NCI-H146 treated with DMSO at 0.1 percent for 48 hours (cell line): ENCODE results near the gene PLCZ1.
"Not testable (repeated sequence)": the region's sequence is repeated elsewhere in the genome, so short reads cannot be mapped to it uniquely, and the experiment has no call there.

Source experiments
- DNase-seq: peaks from one replicate; lab custom pipeline; 2025; ENCODE audit not compliant: unreplicated experiment; lab: John Stamatoyannopoulos, UW

PLCZ1 gene, protein sequence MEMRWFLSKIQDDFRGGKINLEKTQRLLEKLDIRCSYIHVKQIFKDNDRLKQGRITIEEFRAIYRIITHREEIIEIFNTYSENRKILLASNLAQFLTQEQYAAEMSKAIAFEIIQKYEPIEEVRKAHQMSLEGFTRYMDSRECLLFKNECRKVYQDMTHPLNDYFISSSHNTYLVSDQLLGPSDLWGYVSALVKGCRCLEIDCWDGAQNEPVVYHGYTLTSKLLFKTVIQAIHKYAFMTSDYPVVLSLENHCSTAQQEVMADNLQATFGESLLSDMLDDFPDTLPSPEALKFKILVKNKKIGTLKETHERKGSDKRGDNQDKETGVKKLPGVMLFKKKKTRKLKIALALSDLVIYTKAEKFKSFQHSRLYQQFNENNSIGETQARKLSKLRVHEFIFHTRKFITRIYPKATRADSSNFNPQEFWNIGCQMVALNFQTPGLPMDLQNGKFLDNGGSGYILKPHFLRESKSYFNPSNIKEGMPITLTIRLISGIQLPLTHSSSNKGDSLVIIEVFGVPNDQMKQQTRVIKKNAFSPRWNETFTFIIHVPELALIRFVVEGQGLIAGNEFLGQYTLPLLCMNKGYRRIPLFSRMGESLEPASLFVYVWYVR

DNA sequence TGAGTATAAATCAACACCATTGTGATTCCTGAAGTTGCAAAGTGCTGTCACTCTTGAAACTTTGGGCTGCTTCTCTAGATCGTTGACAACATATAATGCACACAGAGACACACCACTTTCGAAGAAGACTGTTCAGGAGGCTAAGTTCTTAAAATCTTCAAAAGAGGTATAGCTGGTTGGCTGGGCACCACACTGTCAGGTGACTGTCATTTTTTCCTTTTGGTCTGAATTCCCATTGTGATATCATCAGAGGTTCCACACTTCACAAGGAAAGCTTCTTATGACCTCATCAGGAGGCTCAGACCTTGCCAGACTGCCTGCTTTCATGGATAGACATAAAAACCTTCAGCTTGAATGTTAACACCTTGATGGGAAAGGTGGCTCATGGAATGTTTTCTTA is at the start of gene PLCZ1, which contains the start of gene CAPZA3:
Gene PLCZ1, minus strand, starts transcription at position 194 of the 400 bp plus-strand sequence. CDS start 641 bp downstream, outside the sequence.
Gene CAPZA3, plus strand, starts transcription at position 301 of the 400 bp plus-strand sequence. CDS start 150 bp downstream, outside the sequence.
- DNase-seq: no peak

GRCh38 chr12:18785465-18785864 is 47.7 kb upstream of the PLCZ1 start:
- DNase-seq: not testable (repeated sequence)

DNA sequence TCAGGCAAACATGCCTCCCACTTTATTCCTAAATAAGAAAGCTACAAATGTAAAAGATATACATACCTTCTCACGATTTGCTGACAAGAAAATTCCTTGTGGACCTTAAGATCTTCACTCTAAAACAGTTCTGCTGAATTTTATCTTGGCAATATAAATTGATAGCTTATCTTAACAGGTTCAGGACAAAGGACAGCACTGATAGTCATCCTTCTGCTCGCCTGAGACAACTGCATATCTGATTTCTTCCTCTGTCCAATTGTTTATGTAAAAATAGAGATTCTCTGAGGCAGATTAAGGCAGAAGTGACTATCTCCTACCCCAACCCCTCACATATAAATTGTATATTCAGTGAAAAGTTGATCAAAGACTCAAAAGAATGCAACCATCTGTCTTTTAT is 45.0 kb upstream of the PLCZ1 start:
- no peak for DNase-seq

DNA sequence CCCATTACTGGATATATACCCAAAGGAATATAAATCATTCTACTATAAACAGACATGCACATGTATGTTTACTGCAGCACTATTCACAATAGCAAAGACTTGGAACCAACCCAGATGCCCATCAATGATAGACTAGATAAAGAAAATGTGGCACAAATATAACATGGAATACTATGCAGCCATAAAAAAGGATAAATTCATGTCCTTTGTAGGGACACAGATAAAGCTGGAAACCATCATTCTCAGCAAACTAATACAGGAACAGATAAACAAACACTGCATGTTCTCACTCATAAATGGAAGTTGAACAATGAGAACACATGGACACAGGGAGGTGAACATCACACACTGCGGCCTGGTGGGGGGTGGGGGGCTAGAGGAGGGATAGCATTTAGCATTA is 28.7 kb upstream of the PLCZ1 start:
- not testable (repeated sequence) for DNase-seq

DNA sequence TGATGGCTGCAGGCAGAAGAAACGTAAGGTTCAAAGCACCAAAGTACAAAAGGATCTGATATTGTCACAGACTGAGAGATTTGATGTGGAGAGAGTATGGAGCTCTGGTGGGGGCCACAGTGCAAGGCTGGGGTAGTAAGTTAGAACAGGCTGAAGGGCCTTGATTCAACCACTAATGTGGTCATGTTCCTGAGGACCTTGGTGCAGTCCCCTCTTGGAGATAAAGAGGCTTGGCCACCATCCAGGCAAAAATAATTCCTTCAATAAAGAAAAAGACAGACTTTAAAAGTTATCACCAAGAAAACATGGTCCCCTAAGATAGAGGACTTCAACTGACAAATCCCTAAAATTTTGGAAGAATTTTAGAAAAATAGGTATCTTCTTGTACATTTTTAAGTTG is 17.5 kb upstream of the PLCZ1 start:
- no peak for DNase-seq

DNA sequence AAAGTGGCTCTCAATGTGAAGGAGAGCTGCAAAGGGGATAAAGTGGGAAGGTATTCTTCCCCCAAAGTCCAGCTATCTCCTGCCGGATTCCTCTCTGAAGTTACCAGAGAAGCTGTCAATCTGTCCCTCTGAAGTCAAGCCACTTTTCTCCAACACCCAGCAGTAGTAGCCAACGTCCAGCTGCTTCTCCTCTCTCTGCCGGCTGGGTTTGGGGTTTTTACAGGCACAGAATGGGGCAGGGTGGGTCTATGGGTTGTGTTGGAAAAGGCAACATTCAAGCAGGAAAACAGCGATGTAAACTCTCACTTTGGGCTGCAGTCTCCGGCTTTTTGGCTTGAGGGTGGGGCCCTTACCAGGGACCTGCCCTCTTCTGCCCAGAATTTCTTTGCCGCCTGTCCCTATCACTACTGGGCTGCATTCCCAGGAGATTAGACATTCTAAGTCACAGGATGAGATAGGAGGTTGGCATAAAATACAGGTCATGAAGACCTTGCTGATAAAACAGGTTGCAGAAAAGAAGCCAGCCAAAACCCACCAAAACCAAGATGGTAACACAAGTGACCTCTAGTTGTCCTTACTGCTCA is 16.4 kb upstream of the PLCZ1 start:
- no peak for DNase-seq

DNA sequence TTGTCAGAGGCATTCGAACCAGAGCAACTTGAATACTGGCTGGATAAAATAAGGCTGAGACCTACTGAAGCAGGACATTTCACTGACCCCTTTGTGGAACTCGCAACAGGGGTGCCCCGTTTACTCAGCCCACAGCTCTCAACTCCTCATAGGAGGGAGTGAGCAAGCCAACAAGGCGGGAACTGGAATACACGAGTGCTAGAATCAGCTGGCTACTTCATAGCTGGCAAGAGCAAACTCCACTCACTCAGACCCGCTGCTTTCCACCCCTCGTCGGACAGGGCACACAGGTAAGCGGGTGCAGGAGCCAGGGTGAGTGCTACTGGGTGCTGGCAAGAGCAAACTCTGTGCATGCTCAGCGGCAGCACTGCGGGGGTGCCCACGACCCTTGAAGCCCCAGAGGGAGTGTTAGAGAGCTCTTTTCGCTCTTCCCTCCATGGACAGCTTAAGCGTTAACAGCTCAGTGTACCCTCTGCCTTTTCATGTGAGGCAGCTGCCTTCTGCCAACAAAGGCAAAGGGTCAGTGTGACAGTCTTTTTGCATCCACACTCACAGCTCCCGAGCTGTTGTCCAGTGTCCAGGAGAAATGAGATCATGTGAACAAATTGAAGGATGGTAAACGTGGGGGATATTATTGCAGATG is 15.8 kb upstream of the PLCZ1 start:
- DNase-seq: no peak

GRCh38 chr12:18752947-18753346 is 15.1 kb upstream of the PLCZ1 start:
- no peak for DNase-seq

DNA sequence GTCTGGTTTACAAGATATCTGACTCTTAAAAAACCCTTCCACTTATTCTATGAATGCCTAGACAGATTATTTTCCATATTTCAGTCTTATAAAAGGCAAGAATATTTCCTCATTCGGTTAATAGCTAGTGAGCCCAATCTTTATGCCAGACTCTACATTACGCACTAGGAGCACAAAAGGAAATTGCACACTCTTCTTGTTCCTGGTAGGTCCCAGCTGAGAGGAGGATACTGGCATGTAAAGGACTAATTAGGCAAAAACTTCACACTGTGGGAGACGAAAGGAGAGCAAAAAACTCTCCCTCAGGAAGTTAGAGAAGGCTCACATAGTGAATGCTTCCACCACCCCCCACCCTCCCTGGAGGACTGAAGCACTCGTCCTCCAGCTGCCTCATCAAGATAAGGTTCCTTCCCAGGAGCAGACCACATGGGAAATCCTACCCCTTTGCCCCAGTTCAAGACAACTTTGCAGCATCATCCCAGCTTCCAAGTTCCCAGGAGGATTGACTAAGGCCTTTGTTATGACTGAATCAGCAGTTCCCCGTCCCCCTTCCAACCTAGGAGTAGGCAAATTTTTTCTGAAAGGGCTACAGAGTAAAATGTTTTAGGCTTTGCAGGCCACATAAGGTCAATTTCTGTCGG is 14.6 kb upstream of the PLCZ1 start:
- DNase-seq: no peak

DNA sequence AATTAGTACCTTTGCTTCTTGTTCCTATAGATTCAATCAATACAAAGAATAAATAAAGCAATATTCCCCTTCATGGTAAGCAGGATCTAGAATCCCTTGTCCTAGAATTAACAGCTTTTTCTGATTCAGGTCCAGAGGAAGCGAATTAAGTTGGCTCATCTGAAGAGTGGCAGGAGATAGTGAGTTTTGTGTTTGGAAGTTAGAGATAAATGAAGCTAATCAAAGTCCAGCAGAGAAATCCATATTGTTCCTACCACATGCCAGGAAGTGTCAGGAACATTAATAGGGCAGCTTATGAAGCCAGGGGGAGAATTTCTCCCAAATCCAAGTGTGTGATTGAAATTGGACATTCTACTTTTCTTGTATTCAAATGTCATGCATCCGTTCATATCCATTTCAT is 14.1 kb upstream of the PLCZ1 start:
- DNase-seq: no peak

- DNase-seq: no peak
Measured at GRCh38 chr12:18750085-18750484, 12.3 kb upstream of the PLCZ1 start.

DNA sequence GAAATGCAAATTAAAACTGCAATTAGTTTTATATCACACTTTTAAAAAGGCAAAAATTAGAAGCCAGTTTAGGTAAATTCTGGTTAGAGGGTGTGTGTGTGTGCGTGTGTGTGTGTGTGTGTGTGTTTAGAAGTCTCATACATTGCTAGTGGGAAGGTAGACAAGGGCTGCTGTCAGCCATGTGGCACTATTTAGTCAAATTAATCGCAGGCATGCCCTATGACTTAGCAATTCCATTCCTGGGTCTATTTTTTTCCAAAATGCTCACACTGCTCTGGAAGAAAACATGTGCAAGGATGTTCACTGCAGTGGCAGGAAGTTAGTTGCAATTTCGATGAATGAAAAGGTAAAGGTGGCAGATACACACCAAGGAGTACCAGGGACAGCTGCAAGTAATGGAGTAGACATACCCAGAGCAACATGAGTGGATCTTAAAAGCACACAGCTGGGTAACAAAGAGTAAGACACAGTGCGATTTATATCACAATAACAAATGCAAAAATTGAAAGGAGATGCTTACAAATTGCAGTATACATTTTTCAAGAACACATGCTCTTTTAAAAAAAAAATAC is 11.7 kb upstream of the PLCZ1 start:
- DNase-seq: no peak

- DNase-seq: no peak
Measured at GRCh38 chr12:18747895-18748294, 10.1 kb upstream of the PLCZ1 start.

DNA sequence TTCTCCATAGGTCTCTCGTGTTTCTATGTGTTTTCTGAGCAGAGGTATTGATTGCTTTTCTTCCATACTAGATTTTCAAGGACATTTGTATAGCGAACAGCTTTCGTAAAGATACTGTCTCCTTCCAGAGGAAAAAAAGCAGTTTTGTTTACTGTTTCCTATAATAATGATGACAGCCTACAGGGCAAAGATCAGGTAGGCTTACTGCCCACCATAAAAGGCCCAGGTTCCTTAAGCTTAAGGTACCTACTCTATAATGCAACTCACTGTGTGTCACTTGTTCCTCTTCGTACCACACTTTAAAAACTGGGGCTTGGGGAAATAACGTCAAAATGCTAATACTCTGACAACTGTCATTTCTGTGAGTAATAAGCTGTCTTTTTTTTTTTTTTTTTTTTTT is 6.7 kb downstream of the PLCZ1 start:
- DNase-seq: no peak

GRCh38 chr12:18723752-18724151 is 14.1 kb downstream of the PLCZ1 start:
- no peak for DNase-seq

DNA sequence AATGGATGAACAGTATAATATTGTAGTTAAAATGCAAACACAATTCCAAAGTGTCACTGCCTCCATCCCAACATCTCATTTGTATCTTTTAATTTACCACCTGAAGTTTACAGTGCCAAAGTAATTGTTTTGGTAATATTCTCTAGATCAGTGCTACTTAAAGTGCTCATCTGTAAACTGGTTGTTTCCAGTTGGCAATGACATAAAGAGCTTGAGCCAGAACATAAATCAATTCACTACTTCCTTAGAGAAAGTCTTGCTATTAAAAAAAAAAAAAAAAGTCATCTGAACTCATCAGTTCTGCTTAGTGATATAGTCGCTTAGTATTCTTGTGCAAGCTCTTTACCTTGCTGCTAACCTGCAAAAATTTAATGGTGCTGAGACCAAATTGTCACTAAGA is 16.4 kb downstream of the PLCZ1 start:
- no peak for DNase-seq

GRCh38 chr12:18720690-18721089 is 17.1 kb downstream of the PLCZ1 start:
- DNase-seq: no peak

- DNase-seq: no peak
Measured at GRCh38 chr12:18719922-18720510, 17.8 kb downstream of the PLCZ1 start.

- no peak for DNase-seq
Measured at GRCh38 chr12:18718462-18718861, 19.4 kb downstream of the PLCZ1 start.

DNA sequence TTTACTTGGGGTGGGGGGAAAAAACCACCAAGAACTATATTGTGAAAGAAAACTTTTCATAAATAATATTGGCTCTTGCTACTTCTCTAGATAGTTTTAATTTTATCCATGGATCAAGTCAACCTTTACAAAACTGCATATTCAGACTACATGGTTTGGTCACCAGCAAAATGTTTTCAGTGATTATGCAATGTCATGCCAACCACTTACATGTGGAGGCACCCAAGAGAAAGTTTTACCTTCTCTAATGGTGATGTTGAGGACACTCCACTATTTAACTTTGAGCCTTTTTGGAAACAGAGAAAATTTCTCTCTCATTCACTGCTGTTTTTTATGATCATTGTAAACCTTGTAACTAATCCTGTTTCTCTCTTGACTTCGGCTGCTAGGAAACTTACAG is 21.6 kb downstream of the PLCZ1 start:
- no peak for DNase-seq
